ACC112 (cell line): Measurements from ENCODE around the gene CDH2.

ENCODE experiments used
- H2AFZ ChIP-seq: fragments of 200-600 bp; sonication (generic); one replicate; pipeline ENCODE4 v1.6.0; 2017; ENCODE audit warnings: antibody characterized with exemption, low read length; ENCODE audit not compliant: unreplicated experiment
- H3K27ac ChIP-seq: fragments of 200-600 bp; sonication (generic); 2 replicates; pipeline ENCODE4 v1.5.1; 2014; ENCODE audit warnings: low read depth, mild to moderate bottlenecking, antibody characterized with exemption, low read length, moderate library complexity
- H3K27me3 ChIP-seq: fragments of 200-600 bp; sonication (generic); 2 replicates; pipeline ENCODE4 v1.6.1; 2014; ENCODE audit warnings: mild to moderate bottlenecking, antibody characterized with exemption, low read length, moderate library complexity, mixed read lengths; ENCODE audit not compliant: insufficient read depth
- H3K36me3 ChIP-seq: fragments of 200-600 bp; sonication (generic); 2 replicates; pipeline ENCODE4 v1.6.1; 2016; ENCODE audit warnings: mild to moderate bottlenecking, antibody characterized with exemption, low read length, moderate library complexity, mixed read lengths; ENCODE audit not compliant: insufficient read depth
- H3K4me1 ChIP-seq: fragments of 200-600 bp; sonication (generic); one replicate; pipeline ENCODE4 v1.6.1; 2016; ENCODE audit warnings: low read length, mixed read lengths; ENCODE audit not compliant: insufficient read depth, unreplicated experiment, control insufficient read depth
- H3K4me3 ChIP-seq: fragments of 200-600 bp; sonication (generic); 2 replicates; pipeline ENCODE4 v1.5.1; 2014; ENCODE audit warnings: mild to moderate bottlenecking, low read depth, low read length
- H3K79me2 ChIP-seq: fragments of 200-600 bp; sonication (generic); one replicate; pipeline ENCODE4 v1.6.0; 2016; ENCODE audit warnings: low read length; ENCODE audit not compliant: control insufficient read depth, unreplicated experiment, insufficient read depth

CDH2 gene

DNA sequence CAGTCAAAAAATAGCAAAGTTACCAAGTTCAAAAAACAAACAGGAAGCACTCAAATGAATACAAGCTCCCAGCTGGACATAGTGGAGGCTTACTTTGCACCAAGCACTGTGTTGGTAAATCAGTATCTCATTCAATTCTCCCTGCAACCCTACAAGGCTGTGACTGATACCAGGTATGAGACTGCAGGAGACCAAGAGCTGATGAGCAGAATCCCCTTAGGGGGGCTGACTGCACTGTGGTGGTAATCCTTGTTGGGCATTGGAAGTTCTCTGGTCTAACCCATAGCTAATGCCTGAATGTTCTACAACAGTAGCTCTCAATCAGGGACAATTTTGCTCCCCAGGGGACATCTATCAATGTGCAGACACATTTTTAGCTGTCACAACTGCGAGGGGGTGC is 26.0 kb downstream of the CDH2 start:
- Histone ChIP-seq H2AFZ (no peak overlapping the region), H3K36me3 (no peaks in the 10 kb centered on the region), H3K4me1 (peaks cover 12% of the 10 kb centered on the region), H3K79me2 (peaks cover 12% of the 10 kb centered on the region), H3K27me3 (no peaks in the 10 kb centered on the region), H3K27ac (no peak overlapping the region), H3K4me3 (no peak overlapping the region)

DNA sequence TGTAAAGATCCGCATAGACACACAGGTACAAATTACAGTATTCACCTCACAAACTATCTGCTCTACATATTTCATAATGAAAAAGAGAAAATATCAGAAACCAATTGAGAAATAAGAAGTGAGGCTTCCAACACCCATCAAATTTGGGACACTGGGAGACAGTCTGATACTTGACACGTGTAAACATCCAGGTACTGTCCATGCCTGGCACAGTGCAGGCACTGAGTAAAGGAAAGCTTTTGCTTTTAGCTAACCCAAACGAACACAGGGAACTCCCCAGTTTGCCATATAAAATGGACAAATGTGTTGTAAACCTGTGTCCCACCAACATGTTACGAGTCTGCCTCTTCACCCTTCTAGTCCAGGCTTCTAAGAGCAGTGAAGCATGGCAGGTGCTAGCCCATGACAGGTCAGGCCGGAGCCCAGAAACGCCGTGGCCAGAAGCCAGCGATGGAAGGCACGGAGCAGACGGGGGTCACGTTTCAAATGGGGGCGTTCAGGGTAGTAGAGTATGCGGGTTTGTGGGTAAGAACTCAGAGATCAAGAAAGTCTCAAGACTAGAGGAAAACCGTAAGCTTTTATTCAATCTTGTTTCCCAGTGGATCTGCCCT is 27.0 kb downstream of the CDH2 start:
- H3K4me3 ChIP-seq: no peak overlapping the region
- no peaks in the 10 kb centered on the region for H3K27me3 ChIP-seq
- peaks cover 12% of the 10 kb centered on the region for H3K4me1 ChIP-seq
- no peak overlapping the region for H2AFZ ChIP-seq
- peaks cover 12% of the 10 kb centered on the region for H3K79me2 ChIP-seq
- no peak overlapping the region for H3K27ac ChIP-seq
- H3K36me3 ChIP-seq: no peaks in the 10 kb centered on the region

- peak overlapping the region; percentile 47 for H3K27ac ChIP-seq
- H3K4me3 ChIP-seq: peak overlapping the region; percentile 52
- peaks cover 12% of the 10 kb centered on the region for H3K4me1 ChIP-seq
- no peaks in the 10 kb centered on the region for H3K27me3 ChIP-seq
- H2AFZ ChIP-seq: peak overlapping the region; percentile 55
- no peaks in the 10 kb centered on the region for H3K36me3 ChIP-seq
- peaks cover 12% of the 10 kb centered on the region for H3K79me2 ChIP-seq
Observed at GRCh38 chr18:28147674-28148171, 29.2 kb downstream of the CDH2 start.

- Histone ChIP-seq H2AFZ (no peak overlapping the region), H3K4me3 (no peak overlapping the region), H3K27me3 (no peaks in the 10 kb centered on the region), H3K36me3 (0 out of 2 replicates have a peak, but pooled peaks cover 4% of the 10 kb centered on the region), H3K27ac (no peak overlapping the region), H3K79me2 (peaks cover 7% of the 10 kb centered on the region), H3K4me1 (peaks cover 12% of the 10 kb centered on the region)
Observed at GRCh38 chr18:28143725-28144124, 33.2 kb downstream of the CDH2 start.

DNA sequence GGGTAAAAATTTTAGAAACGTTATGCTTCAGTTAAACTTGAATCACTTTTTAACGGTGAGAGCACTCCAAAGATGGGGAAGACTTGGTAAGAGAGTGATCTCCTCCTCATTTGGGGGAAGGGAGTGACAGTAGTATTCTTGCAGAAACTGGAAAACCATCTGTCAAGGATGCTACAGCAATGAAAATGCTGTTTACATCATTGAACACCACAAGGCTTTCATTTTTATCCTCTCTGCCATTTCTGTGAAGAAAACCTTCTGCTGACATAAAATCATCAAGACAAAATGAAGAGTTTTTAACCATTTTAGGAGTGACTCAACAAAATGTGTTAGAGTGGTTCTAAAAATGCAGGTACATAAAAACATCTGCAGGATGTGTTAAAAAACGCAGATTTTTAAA is 38.1 kb downstream of the CDH2 start:
- Histone ChIP-seq H3K79me2 (peaks cover 15% of the 10 kb centered on the region), H2AFZ (no peak overlapping the region), H3K4me3 (no peak overlapping the region), H3K27ac (no peak overlapping the region), H3K27me3 (no peaks in the 10 kb centered on the region), H3K4me1 (no peaks in the 10 kb centered on the region), H3K36me3 (peaks cover 9% of the 10 kb centered on the region; the same call in 1 of the 2 replicates)

DNA sequence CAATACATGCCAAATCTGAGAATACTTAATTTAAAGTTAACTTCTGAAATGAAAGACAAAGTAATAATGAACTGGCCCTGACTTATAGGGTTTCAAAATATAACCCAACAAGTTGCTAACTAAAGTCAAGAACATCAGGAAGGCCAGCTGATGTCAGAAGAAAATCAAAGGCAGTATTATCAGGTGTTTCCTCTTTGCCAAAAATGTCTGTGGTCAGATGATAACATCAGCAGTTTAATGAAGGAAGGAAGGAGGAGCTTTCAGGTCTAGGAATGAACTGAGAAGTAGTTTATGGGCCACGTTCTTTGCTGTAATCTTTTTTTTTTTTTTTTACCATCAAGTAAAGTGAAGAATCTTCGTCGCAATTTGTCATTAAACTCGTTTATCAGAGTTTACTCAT is 40.9 kb downstream of the CDH2 start:
- Histone ChIP-seq H3K4me1 (no peaks in the 10 kb centered on the region), H3K79me2 (peaks cover 22% of the 10 kb centered on the region)

DNA sequence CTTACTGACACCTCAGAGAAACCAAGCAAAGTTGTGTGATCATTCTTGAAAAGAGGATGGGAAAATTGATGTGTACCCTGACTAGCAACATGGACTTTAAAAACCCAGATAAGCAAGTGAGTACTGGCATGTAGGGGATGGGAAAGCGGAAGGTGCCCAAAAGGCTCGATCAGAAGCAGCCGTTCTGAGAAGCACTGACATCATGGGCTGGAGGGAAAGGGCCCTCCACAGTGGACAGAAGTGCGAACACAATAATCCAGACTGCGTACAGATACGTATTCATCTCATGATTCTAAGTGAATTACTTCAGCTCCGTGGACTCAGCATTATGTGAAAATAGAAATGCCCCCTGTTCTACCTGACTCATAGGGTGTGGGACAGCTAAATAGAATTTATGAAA is 42.2 kb downstream of the CDH2 start:
- Histone ChIP-seq H3K27me3 (no peaks in the 10 kb centered on the region), H3K4me3 (no peak overlapping the region), H3K27ac (no peak overlapping the region), H3K4me1 (no peaks in the 10 kb centered on the region), H3K79me2 (peaks cover 32% of the 10 kb centered on the region), H2AFZ (no peak overlapping the region), H3K36me3 (peaks cover 6% of the 10 kb centered on the region; the same call in 1 of the 2 replicates)

More for the DNA sequence above, 40.9 kb downstream of the CDH2 start:
- no peaks in the 10 kb centered on the region for H3K27me3 ChIP-seq
- peaks cover 9% of the 10 kb centered on the region; the same call in 1 of the 2 replicates for H3K36me3 ChIP-seq
- H3K4me3 ChIP-seq: no peak overlapping the region
- no peak overlapping the region for H3K27ac ChIP-seq
- H2AFZ ChIP-seq: no peak overlapping the region

- peaks cover 38% of the 10 kb centered on the region for H3K79me2 ChIP-seq
- H2AFZ ChIP-seq: no peak overlapping the region
- no peak overlapping the region for H3K4me3 ChIP-seq
- H3K36me3 ChIP-seq: peaks cover 6% of the 10 kb centered on the region; the same call in 1 of the 2 replicates
- no peaks in the 10 kb centered on the region for H3K27me3 ChIP-seq
- H3K27ac ChIP-seq: no peak overlapping the region
- peaks cover 13% of the 10 kb centered on the region for H3K4me1 ChIP-seq
Observed at GRCh38 chr18:28132084-28132483, 44.8 kb downstream of the CDH2 start.

DNA sequence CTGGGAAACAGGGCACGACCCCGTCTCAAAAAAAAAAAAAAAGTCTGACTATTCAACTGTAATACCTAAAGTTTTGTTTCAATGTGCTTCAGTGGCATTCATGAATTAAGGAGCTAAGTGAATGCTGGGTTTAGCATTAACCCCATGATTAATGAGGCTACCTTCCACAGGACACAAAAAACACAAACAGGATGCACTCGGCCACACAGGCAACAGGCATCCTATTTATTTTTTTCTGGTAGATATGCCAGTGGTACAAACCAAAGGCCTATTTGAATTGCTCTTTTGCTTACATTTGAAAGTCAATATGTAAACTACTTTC is 48.3 kb downstream of the CDH2 start:
- peaks cover 31% of the 10 kb centered on the region for H3K4me1 ChIP-seq
- no peak overlapping the region for H3K4me3 ChIP-seq
- no peaks in the 10 kb centered on the region for H3K36me3 ChIP-seq

GRCh38 chr18:28127763-28128658 is 48.9 kb downstream of the CDH2 start:
- H3K4me1 ChIP-seq: peaks cover 35% of the 10 kb centered on the region
- no peak overlapping the region for H3K4me3 ChIP-seq
- H3K27ac ChIP-seq: no peak overlapping the region; the same call in 1 of the 2 replicates
- H2AFZ ChIP-seq: no peak overlapping the region
- H3K79me2 ChIP-seq: peaks cover 43% of the 10 kb centered on the region
- H3K36me3 ChIP-seq: no peaks in the 10 kb centered on the region
- H3K27me3 ChIP-seq: no peaks in the 10 kb centered on the region

More for the DNA sequence above, 48.3 kb downstream of the CDH2 start:
- H2AFZ ChIP-seq: no peak overlapping the region
- H3K27me3 ChIP-seq: no peaks in the 10 kb centered on the region
- peaks cover 43% of the 10 kb centered on the region for H3K79me2 ChIP-seq
- H3K27ac ChIP-seq: no peak overlapping the region
